Measurements from ENCODE around the gene KIAA1210. TPM values are rescaled to one million over a fixed set of nuclear protein-coding genes. Genes with fewer than 3 reads are reported as not detected.

Gene KIAA1210
- total RNA-seq, result 1 to 10 TPM in 1 of 7 donors, under 1 TPM in 5, not detected in 1; 0.15 to 1.7 (median 0.46) TPM
- under 1 TPM; 0.04 to 0.43 TPM for polyA plus RNA-seq
- long read RNA-seq, donor 1, partial matches to known transcripts, result 0 of 1 reads
- long read RNA-seq, donor 1, other reads (novel, unspliced or antisense), result 1 of 1 reads
- long read RNA-seq, donor 2, result 0 reads
- long read RNA-seq, donor 3, partial matches to known transcripts, result 4 of 4 reads
- long read RNA-seq, donor 3, other reads (novel, unspliced or antisense), result 0 of 4 reads

DNA sequence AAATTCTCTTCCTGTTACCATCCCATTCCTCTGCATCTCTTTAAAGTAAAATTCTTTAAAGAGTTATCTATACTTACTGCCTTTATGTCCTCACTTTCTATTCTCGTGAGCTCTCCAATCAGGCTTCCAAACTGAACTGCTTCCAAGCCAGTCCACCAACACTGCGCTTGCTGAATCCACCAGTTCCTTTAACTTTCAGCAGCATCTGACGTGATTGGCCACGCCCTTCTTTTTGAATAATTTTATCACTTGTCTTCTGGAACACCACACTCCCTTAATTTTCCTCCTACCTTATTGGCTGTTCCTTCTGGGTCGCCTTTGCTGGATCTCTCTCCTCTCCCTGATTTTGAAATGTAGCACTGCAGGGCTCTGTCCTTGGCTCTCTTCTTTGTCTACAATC lies at the start of gene KIAA1210:
TSS of gene KIAA1210 (minus strand) at position 163 of the 400 bp plus-strand sequence. CDS start 4,170 bp downstream, outside the sequence.
- Histone ChIP-seq H3K27me3 (no peaks in the 10 kb centered on the region), H3K36me3 (no peaks in the 10 kb centered on the region), H3K4me1 (ENCODE audit: insufficient read depth) (no peaks in the 10 kb centered on the region), H3K9me3 (no peaks in the 10 kb centered on the region), H3K27ac (no peak within 1 kb of the TSS), H3K4me3 (no peak within 1 kb of the TSS)
- DNase-seq, result no peak
- TF ChIP-seq EP300 (IDR thresholded peaks at IDR 0.05), result no peak
- TF ChIP-seq, protein P1, sequence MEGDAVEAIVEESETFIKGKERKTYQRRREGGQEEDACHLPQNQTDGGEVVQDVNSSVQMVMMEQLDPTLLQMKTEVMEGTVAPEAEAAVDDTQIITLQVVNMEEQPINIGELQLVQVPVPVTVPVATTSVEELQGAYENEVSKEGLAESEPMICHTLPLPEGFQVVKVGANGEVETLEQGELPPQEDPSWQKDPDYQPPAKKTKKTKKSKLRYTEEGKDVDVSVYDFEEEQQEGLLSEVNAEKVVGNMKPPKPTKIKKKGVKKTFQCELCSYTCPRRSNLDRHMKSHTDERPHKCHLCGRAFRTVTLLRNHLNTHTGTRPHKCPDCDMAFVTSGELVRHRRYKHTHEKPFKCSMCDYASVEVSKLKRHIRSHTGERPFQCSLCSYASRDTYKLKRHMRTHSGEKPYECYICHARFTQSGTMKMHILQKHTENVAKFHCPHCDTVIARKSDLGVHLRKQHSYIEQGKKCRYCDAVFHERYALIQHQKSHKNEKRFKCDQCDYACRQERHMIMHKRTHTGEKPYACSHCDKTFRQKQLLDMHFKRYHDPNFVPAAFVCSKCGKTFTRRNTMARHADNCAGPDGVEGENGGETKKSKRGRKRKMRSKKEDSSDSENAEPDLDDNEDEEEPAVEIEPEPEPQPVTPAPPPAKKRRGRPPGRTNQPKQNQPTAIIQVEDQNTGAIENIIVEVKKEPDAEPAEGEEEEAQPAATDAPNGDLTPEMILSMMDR (IDR thresholded peaks at IDR 0.05), result no peak
- no peak for TF ChIP-seq POLR2A (IDR thresholded peaks at IDR 0.05)
- WGBS, 3 donors, result 32 to 48% (median 36%) methylated on average over 5 of the region's 5 CpGs
- intact Hi-C loops (cut with DNase I), result no loop called here

DNA sequence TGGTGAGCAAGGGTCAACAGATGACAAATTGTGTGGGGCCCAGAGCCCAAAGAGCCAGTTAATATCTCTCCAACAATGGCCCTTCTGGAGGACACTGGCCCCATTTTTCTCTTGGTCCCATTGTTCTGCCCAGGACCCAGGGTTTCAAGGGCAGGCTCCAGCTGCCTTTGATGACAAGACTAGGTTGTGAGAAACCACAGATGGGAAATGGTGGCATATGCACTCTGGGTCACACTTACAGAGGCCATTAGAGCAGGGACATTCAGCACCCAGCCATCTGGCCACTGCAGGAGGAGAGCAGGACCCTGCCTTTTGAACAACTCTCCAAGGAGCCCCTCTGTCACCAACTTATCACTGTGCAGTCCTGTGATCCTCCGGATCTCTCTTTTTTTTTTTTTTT lies 49.7 kb upstream of the KIAA1210 start:
- H3K27me3 ChIP-seq, result no peaks in the 10 kb centered on the region
- intact Hi-C loops (cut with DNase I), result no loop called here
- no peak for DNase-seq
- no peak overlapping the region for H3K27ac ChIP-seq
- no peaks in the 10 kb centered on the region for H3K4me1 ChIP-seq (ENCODE audit: insufficient read depth)
- WGBS, 3 donors, result 0 to 63% (median 36%) methylated on average over 1 of the region's 1 CpG
- no peaks in the 10 kb centered on the region for H3K36me3 ChIP-seq
- no peaks in the 10 kb centered on the region for H3K9me3 ChIP-seq
- TF ChIP-seq EP300 (IDR thresholded peaks at IDR 0.05) (no peak), POLR2A (IDR thresholded peaks at IDR 0.05) (no peak)
- TF ChIP-seq, protein P1 (IDR thresholded peaks at IDR 0.05), result no peak
- no peak overlapping the region for H3K4me3 ChIP-seq

DNA sequence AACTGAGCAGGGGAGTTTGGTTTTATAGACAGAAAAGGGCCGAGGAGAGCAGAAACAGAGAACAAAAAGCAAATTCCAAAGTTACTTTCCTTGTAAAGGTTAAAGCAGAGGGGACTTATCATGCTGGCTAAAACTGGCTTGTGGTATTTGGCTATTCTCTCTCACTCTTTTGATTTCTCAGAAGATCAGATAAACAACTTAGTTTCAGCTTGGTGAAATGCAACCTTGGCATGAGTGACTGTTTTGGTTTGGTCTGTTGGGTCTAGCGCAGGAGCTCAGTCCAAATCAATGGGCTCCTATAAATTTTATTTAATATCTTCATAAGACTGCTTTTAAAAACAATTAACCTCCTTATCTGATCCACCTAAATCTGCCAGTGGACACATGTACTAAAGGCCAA lies 47.3 kb upstream of the KIAA1210 start:
- Histone ChIP-seq H3K27me3 (no peaks in the 10 kb centered on the region), H3K4me1 (ENCODE audit: insufficient read depth) (no peaks in the 10 kb centered on the region), H3K4me3 (no peak overlapping the region), H3K9me3 (no peaks in the 10 kb centered on the region), H3K36me3 (no peaks in the 10 kb centered on the region), H3K27ac (no peak overlapping the region)
- intact Hi-C loops (cut with DNase I), result no loop called here
- no peak for DNase-seq
- TF ChIP-seq, protein P1 (IDR thresholded peaks at IDR 0.05), result no peak
- TF ChIP-seq EP300 (IDR thresholded peaks at IDR 0.05) (no peak), POLR2A (IDR thresholded peaks at IDR 0.05) (no peak)
- WGBS, 3 donors, result 38 to 45% (median 45%) methylated on average over 2 of the region's 2 CpGs

DNA sequence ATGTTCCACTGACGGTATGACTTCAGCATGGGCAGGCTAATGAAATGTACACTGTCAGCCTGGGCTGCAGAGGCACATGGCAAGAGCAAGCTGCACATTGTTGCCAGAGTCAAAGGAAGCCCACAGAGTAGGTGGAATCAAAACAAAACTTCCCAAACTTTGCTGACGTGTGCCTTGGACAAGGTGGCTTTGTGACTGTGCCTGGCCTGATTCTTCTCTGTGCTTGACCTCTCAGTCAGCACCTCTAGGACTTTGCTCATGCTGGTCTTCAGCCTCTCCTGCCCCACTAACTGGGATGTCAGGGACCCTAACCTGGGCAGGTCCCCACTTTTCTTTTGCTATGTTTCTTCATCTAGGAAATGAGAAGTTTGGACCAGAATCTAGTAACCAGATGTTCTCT lies 40.5 kb upstream of the KIAA1210 start:
- intact Hi-C loops (cut with DNase I), result no loop called here
- WGBS, 3 donors, result 14 to 27% (median 24%) methylated on average over 2 of the region's 2 CpGs
- no peak for DNase-seq
- Histone ChIP-seq H3K27ac (no peak overlapping the region), H3K9me3 (no peaks in the 10 kb centered on the region), H3K36me3 (no peaks in the 10 kb centered on the region), H3K4me3 (no peak overlapping the region), H3K4me1 (ENCODE audit: insufficient read depth) (no peaks in the 10 kb centered on the region), H3K27me3 (no peaks in the 10 kb centered on the region)
- no peak for TF ChIP-seq EP300 (IDR thresholded peaks at IDR 0.05)
- TF ChIP-seq, protein P1 (IDR thresholded peaks at IDR 0.05), result no peak

All from ovary (tissue), 10 donors.